ENCODE results near the gene NOTCH4. TPM values are rescaled to one million over a fixed set of nuclear protein-coding genes. Genes with fewer than 3 reads are reported as not detected.

Gene NOTCH4
- total and polyA plus RNA-seq, 2 experiments from 2014 or later: 2.7 to 2.8 TPM

DNA sequence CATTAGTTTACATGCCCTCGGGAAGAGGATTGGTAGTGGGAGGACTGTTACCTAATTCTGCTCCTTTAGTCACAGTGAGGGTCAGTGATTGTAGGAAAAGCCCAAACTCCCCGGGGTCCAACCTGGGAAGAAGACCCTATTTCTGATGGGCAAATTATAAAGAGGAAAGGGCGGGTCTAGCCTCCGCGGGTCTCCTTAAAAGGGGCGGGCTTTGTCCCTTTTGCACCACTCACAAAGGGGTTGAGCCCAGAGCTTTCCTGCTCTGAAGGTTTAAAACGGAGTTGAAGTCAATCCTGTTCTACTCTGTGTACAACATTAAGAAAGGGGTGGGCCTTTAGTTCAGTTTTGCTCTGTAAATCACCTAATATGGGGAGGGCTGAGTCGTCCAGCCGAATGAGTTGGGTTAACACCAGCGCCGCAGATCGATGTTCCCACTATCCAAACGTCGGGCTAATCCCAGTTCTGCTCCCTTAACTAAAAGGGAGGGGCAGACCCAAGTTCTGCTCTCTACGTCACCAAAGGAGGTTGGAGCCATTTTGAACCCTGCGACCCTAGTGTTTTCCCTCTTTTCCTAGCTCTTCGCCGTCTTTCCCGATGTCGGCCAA lies 46.6 kb downstream of the NOTCH4 start:
- H3K4me3 ChIP-seq: peak overlapping the region; percentile 79
- peaks cover 22% of the 10 kb centered on the region for H3K4me1 ChIP-seq (ENCODE audit: insufficient read depth)
- H3K27me3 ChIP-seq (ENCODE audit: insufficient read depth): no peaks in the 10 kb centered on the region
- peaks cover 2% of the 10 kb centered on the region; the same call in 1 of the 2 replicates for H3K36me3 ChIP-seq (ENCODE audit: insufficient read depth)
- peak; percentile 24 for ATAC-seq
- H3K4me2 ChIP-seq: peak overlapping the region; percentile 84
- TF ChIP-seq CREB1 (CRISPR knock-in tag; IDR thresholded peaks at IDR 0.05; ENCODE audit: low read depth) (peak; percentile 91), POLR2AphosphoS5 (IDR thresholded peaks at IDR 0.05; ENCODE audit: low read depth) (peak; percentile 58), JUNB (IDR thresholded peaks at IDR 0.05; ENCODE audit: unreplicated experiment) (no peak), ZNF114 (CRISPR knock-in tag; IDR thresholded peaks at IDR 0.05) (no peak)
- H3K27ac ChIP-seq (ENCODE audit: low read depth): peak overlapping the region; percentile 93
- peaks cover 10% of the 10 kb centered on the region; the same call in 1 of the 2 replicates for H4K20me1 ChIP-seq (replicated peaks; ENCODE audit: insufficient read depth)
- no peak overlapping the region for H2AFZ ChIP-seq
- peak; percentile 85 for DNase-seq (ENCODE audit: low spot score)
- H3K27me3 Mint-ChIP-seq (ENCODE audit: insufficient read depth, low read depth, poor library complexity): peaks cover 19% of the 10 kb centered on the region
- H3K4me1 Mint-ChIP-seq: peaks cover 51% of the 10 kb centered on the region
- no peaks in the 10 kb centered on the region for H3K9me3 Mint-ChIP-seq
- H3F3A ChIP-seq (replicated peaks; ENCODE audit: low read depth): 0 out of 2 replicates have a peak, but pooled peaks cover 7% of the 10 kb centered on the region
- H3K27ac Mint-ChIP-seq: peak overlapping the region; percentile 91
- H3K79me2 ChIP-seq (replicated peaks; ENCODE audit: insufficient read depth): peaks cover 48% of the 10 kb centered on the region
- H3K4me3 Mint-ChIP-seq: peak overlapping the region; percentile 79
- H3K9me2 ChIP-seq (ENCODE audit: insufficient read depth): no peaks in the 10 kb centered on the region
- peaks cover 35% of the 10 kb centered on the region for H3K36me3 Mint-ChIP-seq (ENCODE audit: low read depth)

DNA sequence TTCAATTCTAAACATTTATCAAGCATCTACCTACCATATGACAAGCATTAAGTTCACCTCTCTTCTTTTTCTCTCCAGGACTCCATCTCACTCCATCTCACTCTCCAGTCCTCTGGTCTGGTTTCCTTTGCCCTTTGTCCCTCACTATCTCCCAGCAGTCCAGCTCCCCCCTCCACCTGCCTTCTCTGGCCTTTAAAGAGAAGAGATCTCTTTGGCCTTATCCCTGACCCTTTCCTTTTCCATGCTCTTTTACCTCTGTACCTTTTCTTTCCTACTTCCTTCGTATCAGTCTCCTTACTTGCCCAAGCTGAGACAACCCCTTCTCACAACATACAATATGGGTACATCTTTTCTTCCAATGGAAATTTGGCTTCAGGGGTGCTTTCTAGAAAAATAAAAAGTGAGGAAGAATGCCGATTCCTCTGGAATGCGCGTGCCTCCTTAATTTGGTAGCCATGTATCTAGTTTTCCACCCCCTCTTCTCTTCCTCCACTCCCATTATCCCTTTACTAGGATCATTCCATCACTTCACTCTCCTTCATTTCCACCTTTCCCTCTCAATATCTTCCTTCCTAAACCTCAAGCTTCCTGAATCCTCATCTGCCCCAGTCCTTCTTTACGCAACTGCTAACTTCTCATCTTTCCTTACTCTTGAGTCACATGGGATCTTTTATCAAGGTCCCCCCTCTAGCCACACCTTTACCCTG lies 47.2 kb downstream of the NOTCH4 start:
- DNase-seq (ENCODE audit: low spot score) (no peak), ATAC-seq (peak; percentile 1)
- Histone ChIP-seq H3K4me3 (peak overlapping the region; percentile 79), H3K79me2 (replicated peaks; ENCODE audit: insufficient read depth) (peaks cover 54% of the 10 kb centered on the region), H3K36me3 (ENCODE audit: insufficient read depth) (peaks cover 2% of the 10 kb centered on the region; the same call in 1 of the 2 replicates), H3K27me3 (ENCODE audit: insufficient read depth) (no peaks in the 10 kb centered on the region), H3K4me2 (peak overlapping the region; percentile 84), H3K27ac (ENCODE audit: low read depth) (peak overlapping the region; percentile 93), H2AFZ (no peak overlapping the region), H3K4me1 (ENCODE audit: insufficient read depth) (peaks cover 22% of the 10 kb centered on the region), H3F3A (replicated peaks; ENCODE audit: low read depth) (0 out of 2 replicates have a peak, but pooled peaks cover 7% of the 10 kb centered on the region), H3K9me2 (ENCODE audit: insufficient read depth) (no peaks in the 10 kb centered on the region), H4K20me1 (replicated peaks; ENCODE audit: insufficient read depth) (peaks cover 10% of the 10 kb centered on the region; the same call in 1 of the 2 replicates)
- H3K9me3 Mint-ChIP-seq: no peaks in the 10 kb centered on the region
- H3K4me1 Mint-ChIP-seq: peaks cover 46% of the 10 kb centered on the region
- peak overlapping the region; percentile 91 for H3K27ac Mint-ChIP-seq
- peak overlapping the region; percentile 79 for H3K4me3 Mint-ChIP-seq
- peaks cover 31% of the 10 kb centered on the region for H3K36me3 Mint-ChIP-seq (ENCODE audit: low read depth)
- peaks cover 19% of the 10 kb centered on the region for H3K27me3 Mint-ChIP-seq (ENCODE audit: insufficient read depth, low read depth, poor library complexity)
- TF ChIP-seq, protein P1, sequence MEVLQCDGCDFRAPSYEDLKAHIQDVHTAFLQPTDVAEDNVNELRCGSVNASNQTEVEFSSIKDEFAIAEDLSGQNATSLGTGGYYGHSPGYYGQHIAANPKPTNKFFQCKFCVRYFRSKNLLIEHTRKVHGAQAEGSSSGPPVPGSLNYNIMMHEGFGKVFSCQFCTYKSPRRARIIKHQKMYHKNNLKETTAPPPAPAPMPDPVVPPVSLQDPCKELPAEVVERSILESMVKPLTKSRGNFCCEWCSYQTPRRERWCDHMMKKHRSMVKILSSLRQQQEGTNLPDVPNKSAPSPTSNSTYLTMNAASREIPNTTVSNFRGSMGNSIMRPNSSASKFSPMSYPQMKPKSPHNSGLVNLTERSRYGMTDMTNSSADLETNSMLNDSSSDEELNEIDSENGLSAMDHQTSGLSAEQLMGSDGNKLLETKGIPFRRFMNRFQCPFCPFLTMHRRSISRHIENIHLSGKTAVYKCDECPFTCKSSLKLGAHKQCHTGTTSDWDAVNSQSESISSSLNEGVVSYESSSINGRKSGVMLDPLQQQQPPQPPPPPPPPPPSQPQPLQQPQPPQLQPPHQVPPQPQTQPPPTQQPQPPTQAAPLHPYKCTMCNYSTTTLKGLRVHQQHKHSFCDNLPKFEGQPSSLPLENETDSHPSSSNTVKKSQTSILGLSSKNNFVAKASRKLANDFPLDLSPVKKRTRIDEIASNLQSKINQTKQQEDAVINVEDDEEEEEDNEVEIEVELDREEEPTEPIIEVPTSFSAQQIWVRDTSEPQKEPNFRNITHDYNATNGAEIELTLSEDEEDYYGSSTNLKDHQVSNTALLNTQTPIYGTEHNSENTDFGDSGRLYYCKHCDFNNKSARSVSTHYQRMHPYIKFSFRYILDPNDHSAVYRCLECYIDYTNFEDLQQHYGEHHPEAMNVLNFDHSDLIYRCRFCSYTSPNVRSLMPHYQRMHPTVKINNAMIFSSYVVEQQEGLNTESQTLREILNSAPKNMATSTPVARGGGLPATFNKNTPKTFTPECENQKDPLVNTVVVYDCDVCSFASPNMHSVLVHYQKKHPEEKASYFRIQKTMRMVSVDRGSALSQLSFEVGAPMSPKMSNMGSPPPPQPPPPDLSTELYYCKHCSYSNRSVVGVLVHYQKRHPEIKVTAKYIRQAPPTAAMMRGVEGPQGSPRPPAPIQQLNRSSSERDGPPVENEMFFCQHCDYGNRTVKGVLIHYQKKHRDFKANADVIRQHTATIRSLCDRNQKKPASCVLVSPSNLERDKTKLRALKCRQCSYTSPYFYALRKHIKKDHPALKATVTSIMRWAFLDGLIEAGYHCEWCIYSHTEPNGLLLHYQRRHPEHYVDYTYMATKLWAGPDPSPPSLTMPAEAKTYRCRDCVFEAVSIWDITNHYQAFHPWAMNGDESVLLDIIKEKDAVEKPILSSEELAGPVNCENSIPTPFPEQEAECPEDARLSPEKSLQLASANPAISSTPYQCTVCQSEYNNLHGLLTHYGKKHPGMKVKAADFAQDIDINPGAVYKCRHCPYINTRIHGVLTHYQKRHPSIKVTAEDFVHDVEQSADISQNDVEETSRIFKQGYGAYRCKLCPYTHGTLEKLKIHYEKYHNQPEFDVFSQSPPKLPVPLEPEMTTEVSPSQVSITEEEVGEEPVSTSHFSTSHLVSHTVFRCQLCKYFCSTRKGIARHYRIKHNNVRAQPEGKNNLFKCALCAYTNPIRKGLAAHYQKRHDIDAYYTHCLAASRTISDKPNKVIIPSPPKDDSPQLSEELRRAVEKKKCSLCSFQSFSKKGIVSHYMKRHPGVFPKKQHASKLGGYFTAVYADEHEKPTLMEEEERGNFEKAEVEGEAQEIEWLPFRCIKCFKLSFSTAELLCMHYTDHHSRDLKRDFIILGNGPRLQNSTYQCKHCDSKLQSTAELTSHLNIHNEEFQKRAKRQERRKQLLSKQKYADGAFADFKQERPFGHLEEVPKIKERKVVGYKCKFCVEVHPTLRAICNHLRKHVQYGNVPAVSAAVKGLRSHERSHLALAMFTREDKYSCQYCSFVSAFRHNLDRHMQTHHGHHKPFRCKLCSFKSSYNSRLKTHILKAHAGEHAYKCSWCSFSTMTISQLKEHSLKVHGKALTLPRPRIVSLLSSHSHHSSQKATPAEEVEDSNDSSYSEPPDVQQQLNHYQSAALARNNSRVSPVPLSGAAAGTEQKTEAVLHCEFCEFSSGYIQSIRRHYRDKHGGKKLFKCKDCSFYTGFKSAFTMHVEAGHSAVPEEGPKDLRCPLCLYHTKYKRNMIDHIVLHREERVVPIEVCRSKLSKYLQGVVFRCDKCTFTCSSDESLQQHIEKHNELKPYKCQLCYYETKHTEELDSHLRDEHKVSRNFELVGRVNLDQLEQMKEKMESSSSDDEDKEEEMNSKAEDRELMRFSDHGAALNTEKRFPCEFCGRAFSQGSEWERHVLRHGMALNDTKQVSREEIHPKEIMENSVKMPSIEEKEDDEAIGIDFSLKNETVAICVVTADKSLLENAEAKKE (CRISPR knock-in tag; IDR thresholded peaks at IDR 0.05): no peak
- TF ChIP-seq, protein P2, sequence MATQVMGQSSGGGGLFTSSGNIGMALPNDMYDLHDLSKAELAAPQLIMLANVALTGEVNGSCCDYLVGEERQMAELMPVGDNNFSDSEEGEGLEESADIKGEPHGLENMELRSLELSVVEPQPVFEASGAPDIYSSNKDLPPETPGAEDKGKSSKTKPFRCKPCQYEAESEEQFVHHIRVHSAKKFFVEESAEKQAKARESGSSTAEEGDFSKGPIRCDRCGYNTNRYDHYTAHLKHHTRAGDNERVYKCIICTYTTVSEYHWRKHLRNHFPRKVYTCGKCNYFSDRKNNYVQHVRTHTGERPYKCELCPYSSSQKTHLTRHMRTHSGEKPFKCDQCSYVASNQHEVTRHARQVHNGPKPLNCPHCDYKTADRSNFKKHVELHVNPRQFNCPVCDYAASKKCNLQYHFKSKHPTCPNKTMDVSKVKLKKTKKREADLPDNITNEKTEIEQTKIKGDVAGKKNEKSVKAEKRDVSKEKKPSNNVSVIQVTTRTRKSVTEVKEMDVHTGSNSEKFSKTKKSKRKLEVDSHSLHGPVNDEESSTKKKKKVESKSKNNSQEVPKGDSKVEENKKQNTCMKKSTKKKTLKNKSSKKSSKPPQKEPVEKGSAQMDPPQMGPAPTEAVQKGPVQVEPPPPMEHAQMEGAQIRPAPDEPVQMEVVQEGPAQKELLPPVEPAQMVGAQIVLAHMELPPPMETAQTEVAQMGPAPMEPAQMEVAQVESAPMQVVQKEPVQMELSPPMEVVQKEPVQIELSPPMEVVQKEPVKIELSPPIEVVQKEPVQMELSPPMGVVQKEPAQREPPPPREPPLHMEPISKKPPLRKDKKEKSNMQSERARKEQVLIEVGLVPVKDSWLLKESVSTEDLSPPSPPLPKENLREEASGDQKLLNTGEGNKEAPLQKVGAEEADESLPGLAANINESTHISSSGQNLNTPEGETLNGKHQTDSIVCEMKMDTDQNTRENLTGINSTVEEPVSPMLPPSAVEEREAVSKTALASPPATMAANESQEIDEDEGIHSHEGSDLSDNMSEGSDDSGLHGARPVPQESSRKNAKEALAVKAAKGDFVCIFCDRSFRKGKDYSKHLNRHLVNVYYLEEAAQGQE (IDR thresholded peaks at IDR 0.05; ENCODE audit: unreplicated experiment): no peak
- no peak for TF ChIP-seq ETS1 (IDR thresholded peaks at IDR 0.05)
- TF ChIP-seq CREB1 (CRISPR knock-in tag; IDR thresholded peaks at IDR 0.05; ENCODE audit: low read depth): no peak
- TF ChIP-seq JUNB (IDR thresholded peaks at IDR 0.05; ENCODE audit: unreplicated experiment): no peak
- TF ChIP-seq ZNF331 (CRISPR knock-in tag; IDR thresholded peaks at IDR 0.05; ENCODE audit: low read depth): no peak
- TF ChIP-seq EZH2phosphoT487 (IDR thresholded peaks at IDR 0.05; ENCODE audit: unreplicated experiment): no peak

Data from GM23338 (cell line).